Dedifferentiated amniotic fluid mesenchymal stem cell (primary cell): ENCODE data around the gene YPEL2.
A peak's percentile ranks its signal among the peaks of the same experiment; 100 is the strongest.

Source experiments
- DNase-seq: peaks from one replicate; pipeline ENCODE4 v3.0.0-alpha.2; 2016; ENCODE audit errors: extremely low spot score

YPEL2 gene

DNA sequence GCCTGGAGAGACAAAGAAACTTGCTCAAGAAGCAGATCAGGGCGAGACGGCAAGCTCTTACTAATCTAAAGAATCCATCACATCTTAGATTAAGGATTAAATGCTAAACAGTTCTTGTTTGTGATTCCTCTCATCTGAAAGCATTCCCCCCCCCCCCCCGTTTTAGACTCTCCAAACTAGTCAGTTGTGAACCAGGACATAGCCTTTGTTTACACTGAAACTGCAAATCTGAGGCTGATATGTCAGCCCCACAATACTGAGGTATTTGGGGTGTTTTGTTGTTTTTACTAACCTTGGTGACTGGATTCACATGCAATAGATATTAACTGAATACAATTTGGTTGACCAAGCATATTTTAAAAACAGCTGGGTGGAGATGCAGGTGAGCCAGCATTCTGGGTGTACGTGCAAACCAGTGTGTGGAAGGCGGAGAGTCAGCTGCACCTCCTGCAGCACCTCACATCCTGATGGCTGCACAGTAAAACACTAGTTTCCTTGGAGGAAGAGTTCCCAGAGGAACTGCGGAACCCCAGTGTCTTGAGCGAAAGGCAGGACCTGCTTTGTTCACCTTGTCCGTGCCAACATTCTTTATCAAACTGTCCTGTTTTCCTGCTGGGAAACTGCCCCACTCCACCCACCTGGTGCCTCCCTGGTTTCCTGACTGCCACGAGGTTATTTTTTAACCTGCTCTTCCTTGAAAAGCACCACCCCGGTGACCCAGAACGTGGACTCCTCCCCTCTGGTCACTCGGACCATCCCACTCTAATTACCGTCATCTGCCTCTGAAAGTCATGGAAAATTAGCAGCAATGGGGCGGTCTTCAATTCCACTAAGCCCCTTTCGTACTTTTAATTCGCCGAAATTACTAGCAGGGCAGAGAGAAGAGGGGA is 1.2 kb upstream of the YPEL2 start:
- DNase-seq, result no peak

- no peak for DNase-seq
Measured at GRCh38 chr17:59331929-59332748, 684 bp downstream of the YPEL2 start.

GRCh38 chr17:59332749-59333377 is 1.4 kb downstream of the YPEL2 start:
- DNase-seq, result no peak

- DNase-seq, result no peak
Measured at GRCh38 chr17:59333836-59334235, 2.4 kb downstream of the YPEL2 start.

- DNase-seq, result no peak
Measured at GRCh38 chr17:59335685-59336084, 4.2 kb downstream of the YPEL2 start.

DNA sequence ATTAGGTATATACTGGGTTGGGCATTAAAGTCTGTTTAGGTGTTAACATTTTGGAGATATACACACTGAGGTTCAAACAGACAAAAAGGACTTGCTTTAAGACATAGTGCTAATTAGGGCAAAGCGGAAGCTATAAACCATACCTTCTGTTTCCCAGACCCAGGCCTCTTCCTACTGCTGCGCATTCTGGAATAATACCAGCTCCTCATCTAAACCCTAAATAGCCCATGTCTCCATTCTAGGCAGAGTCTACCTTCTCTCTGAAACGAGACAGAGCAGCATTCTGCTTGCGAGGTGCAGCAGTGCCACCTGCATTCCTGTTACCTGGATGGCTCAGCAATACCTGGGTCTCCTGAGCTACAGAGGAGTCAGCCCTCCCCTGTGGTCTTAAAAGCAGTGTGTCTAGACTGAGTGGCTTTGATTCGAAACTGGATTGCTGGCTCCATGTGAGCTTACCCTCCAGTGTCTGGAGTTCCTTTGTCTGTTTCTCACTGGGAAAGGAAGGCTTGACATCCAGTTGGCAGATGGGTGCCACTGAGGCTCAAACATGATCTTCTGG is 6.4 kb downstream of the YPEL2 start:
- DNase-seq, result no peak

DNA sequence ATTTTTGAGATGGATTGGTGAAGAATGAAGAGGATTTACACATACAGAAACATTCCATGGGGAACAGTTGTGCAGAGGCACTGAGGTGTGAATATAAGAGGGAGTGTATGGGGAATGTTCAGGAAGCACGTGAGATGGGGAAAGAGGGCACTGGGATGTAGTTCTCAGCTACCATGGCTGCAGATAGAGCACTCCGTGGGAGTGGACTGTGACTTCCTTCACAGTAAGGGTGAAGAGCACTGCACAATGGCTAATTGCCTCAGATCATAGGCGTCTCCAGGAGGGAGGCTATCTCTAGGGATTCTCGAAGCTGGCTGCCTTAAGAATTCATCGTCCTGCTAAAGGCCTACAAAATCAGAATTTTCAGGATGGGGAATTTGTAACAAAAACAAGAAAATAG is 7.0 kb downstream of the YPEL2 start:
- DNase-seq, result no peak

DNA sequence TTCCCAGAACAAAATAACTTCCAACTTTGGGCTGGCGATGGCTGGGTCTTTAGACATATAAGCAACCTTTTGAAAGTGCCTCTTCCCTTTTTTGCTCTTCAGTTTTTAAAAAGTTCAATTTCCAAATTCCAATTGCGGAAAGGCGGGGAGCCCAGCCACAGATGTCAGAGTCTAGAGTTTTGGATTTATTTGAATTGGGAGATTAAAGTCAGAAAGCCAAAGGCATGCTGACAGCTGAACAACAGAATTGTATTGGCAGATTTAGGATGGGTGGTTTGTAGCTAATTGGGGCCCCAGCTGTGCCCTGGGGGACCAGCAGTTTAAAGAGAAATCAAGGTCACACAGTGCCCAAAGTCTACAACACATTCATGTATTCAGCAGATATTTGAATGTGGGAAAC is 10.5 kb downstream of the YPEL2 start:
- no peak for DNase-seq

DNA sequence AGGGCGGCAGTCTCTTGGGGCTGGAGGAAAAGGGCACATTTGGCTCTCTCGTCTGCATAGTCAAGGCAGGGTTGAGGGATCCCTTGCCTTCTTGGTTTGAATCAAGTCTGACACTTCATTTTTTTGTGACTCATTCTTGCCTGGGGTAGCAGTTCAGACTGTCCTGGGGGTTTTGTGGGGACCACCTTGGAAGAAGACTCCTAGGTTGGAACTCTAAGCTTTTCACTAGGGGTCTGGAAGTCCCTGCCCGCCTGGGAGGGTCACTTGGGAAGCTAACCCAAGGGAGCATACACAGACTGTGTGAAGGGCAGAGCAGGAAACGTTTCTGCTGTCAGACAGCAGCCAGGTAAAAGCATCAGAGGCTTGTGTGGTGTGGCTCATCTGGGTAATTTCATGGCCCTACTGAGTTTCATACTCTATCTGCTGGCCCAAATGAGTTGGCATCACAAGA is 11.3 kb downstream of the YPEL2 start:
- DNase-seq, result no peak

- no peak for DNase-seq
Measured at GRCh38 chr17:59345476-59345875, 14.0 kb downstream of the YPEL2 start.

DNA sequence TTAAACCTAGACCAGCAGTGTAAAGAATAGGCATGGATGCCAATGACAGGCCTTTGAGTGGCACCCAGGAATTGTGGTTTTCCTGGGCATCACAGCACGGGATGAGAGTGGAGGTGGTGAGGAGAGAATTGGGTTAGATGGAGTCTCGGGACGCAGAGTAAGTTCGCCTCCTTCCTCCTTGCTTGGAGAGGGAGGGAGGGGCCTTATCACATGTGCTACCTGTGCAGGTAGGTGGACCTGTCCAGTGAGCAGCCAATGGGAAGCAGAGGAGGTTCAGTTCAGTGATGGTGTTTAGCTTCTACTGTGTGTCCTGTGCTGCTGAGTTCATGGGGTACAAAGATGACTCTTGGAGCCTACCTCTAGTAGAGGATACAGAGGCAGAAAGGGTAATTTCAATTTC is 14.9 kb downstream of the YPEL2 start:
- no peak for DNase-seq

- no peak for DNase-seq
Measured at GRCh38 chr17:59346876-59347407, 15.5 kb downstream of the YPEL2 start.

DNA sequence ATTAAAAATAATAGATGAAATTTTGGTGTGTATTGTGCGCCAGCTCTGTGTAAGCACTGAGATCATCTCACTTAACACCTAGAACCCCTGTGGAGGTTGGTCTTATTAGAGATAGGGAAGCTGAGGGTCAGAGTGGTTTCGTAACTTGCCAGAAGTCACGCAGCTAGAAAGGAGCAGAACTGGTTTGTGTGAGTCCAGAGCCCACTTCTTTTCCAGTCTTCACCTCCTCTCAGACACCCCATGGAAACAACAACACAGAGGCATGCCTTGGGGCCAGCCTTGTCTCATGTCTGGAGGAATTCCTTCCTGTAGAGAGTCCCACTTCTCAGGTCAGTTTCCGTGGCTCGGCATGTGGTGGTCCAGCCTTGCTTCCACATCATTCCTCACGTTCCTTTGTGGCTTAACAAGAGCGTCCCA is 16.5 kb downstream of the YPEL2 start:
- DNase-seq, result no peak

GRCh38 chr17:59349178-59349577 is 17.7 kb downstream of the YPEL2 start:
- DNase-seq, result no peak

DNA sequence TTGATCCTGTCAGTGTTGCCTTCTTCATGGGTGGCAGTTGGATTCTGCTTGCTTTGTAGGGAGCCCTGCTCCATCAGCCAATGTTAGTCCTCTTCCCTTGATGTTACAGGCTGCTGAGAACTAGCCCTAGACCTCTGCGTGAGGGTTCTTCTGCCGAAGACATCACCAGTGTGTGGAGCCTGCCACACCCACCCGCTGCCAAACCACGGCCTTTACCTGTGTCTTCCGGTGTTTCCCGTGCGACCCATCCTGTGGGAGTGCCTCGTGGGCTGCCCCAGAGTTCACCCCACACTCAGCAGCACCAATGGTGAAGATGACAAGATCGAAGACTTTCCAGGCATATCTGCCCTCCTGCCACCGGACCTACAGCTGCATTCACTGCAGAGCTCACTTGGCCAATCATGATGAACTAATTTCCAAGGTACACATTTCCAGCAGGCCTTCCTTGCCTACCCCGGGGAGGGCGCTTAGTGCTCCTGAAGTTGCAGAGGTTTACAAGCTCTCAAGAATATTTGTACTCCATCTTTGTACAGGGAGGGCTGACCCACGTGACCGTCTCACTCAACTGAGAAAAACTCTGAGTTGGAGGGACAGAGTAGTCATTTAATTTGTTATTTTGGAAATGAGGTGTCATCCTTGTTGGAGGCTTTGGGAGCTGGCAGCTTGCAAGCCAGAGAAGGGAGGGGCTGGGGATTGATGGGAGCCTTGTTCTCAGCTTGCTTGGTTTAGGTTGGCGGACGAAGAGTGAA is 21.8 kb downstream of the YPEL2 start:
- DNase-seq, result no peak

DNA sequence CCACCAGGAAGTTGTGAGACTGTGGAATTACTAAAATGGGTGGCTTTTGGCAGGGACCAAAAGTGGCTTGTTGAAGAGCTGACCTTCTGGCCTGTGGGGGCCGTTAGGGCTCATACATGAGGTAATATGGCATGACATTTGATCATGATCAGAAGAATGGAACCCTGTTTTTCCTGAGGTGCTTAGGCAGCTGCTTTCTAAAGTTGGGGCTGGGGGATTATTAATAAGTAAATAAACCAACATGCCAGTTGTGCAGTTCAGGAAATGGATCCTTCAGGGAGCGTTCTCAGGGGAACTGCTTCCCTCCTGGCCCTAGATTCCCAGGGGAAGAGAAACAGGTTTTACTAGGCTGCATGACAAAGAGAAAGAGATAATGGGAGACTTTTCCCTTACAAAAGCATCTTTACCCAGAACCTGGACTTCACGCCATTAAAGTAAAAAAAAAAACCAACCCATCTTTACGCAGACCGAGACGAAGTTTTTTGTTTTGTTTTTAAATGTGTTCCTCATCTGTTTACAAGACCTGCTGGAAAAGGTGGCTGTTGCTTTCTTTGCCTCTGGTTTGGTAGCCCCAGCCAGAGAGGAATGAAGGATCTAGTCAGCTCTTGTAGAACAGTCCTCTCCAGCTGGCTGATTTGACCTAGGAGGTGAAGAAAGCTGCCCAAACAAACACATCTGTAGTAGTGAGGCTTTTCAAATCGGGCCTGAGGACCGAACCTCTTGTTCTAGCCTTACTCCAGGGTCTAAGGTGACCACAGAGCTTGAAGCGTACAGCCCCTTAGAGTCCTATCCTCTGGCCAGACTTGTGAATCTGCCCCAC is 22.7 kb downstream of the YPEL2 start:
- no peak for DNase-seq

DNA sequence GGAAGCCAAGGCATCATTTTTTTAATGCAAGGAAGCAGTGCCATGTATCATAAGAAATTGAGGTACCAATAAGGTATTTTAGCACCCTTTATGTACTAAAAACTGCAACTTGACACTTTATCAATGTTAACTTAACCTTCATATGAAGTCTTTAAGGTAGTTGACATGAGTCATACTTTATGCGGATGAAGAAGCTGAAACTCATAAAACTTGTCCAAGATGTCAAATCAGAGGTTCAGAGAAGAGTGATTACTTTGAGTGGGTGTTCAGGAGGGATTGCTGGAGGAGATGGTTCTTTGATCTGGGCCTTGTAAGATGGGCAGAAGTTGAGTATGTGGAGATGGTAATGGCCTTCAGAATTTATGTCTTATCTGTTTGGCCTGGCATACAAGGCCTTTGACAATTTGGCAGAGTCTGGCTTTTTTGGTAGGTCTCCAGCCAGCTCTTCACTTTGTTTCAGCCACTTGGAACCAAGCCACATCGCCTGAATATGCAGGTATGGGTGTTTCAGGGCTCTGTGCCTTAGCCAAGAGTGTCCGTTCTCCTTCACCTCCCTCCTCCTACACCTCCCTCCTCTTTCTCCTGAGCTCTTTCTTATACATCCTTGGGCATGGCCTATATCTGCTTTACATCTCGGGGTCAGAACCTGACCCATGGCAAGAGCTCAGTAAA is 23.7 kb downstream of the YPEL2 start:
- no peak for DNase-seq

- DNase-seq, result no peak
Measured at GRCh38 chr17:59355702-59356325, 24.4 kb downstream of the YPEL2 start.

- peak; percentile 33 for DNase-seq
Measured at GRCh38 chr17:59356543-59357218, 25.2 kb downstream of the YPEL2 start.
